Measurements from ENCODE around the gene MRPS35. TPM values are rescaled to one million over a fixed set of nuclear protein-coding genes. Genes with fewer than 3 reads are reported as not detected.

The MRPS35 gene
- total RNA-seq, 1 donor from 2014 or later: 31.5 TPM

DNA sequence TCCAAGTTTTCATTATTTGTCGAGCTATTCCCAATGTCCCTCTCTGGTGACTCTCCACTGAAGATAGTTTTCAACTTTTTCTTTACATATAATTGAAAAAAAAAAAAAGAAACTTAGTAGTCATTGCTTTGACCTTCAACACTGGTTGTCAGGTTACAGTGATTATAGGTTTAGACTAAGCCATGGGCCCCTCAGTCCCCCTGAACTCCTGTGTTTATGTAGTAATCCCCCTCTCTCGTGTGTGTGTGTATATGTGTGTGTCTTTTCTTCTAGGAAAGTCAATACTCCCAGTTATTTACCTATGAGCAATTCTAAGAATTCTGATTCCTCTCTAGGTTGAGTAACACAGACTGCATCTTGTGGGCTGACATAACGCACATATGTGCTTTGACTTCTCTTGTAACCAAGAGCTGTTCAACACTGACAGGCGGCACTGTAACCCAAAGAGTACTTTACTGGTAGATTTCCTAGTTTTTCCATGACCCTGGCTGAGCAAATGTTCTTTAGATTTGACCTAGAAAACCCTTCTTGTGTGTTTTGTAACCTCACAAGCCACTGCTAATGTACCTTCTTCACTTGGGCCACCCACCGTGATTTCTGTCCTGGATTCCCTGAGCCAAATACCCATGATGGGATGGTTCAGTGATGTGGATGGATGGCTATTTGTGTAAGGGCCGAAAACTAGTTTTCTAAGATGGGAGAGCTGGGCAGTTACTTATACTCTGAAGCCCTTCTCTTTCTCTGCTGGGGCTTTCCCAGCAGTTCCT is 84.4 kb downstream of the MRPS35 start:
- H3K4me1 ChIP-seq: no peaks in the 10 kb centered on the region
- DNase-seq: no peak
- H3K9me3 ChIP-seq: no peaks in the 10 kb centered on the region
- no peak overlapping the region for H3K4me3 ChIP-seq
- H3K36me3 ChIP-seq: peaks cover 76% of the 10 kb centered on the region
- no peak for ATAC-seq
- no peaks in the 10 kb centered on the region for H3K27me3 ChIP-seq (ENCODE audit: low read depth)
- no peak overlapping the region for H3K27ac ChIP-seq
- intact Hi-C loops (cut with DNase I): no loop called here
- TF ChIP-seq, protein P1, sequence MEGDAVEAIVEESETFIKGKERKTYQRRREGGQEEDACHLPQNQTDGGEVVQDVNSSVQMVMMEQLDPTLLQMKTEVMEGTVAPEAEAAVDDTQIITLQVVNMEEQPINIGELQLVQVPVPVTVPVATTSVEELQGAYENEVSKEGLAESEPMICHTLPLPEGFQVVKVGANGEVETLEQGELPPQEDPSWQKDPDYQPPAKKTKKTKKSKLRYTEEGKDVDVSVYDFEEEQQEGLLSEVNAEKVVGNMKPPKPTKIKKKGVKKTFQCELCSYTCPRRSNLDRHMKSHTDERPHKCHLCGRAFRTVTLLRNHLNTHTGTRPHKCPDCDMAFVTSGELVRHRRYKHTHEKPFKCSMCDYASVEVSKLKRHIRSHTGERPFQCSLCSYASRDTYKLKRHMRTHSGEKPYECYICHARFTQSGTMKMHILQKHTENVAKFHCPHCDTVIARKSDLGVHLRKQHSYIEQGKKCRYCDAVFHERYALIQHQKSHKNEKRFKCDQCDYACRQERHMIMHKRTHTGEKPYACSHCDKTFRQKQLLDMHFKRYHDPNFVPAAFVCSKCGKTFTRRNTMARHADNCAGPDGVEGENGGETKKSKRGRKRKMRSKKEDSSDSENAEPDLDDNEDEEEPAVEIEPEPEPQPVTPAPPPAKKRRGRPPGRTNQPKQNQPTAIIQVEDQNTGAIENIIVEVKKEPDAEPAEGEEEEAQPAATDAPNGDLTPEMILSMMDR (IDR thresholded peaks at IDR 0.05): no peak

DNA sequence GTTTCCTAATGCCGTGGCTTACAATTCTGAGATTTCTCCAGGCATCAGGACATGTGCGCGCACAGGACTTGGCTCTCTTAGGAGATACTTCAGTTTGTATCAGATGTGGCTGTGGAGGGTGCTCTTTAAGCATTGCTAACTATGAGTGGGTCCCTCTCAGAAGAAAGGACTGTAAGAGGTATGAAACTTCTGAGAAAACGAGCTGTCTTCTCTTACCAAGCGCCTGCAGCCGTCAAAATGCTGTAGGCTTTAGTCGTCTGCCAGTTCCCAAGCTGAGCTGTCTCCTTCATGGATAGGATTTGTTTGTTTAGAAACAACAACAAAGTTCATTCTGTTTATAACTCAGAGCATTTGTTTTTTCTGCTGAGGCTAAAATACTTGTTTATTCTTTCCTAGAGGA is 85.5 kb downstream of the MRPS35 start:
- no peak overlapping the region for H3K4me3 ChIP-seq
- H3K27ac ChIP-seq: no peak overlapping the region
- H3K27me3 ChIP-seq (ENCODE audit: low read depth): no peaks in the 10 kb centered on the region
- H3K9me3 ChIP-seq: no peaks in the 10 kb centered on the region
- H3K36me3 ChIP-seq: peaks cover 73% of the 10 kb centered on the region
- TF ChIP-seq, protein P1 (IDR thresholded peaks at IDR 0.05): no peak
- no peaks in the 10 kb centered on the region for H3K4me1 ChIP-seq
- intact Hi-C loops (cut with DNase I): no loop called here
- ATAC-seq (no peak), DNase-seq (no peak)

DNA sequence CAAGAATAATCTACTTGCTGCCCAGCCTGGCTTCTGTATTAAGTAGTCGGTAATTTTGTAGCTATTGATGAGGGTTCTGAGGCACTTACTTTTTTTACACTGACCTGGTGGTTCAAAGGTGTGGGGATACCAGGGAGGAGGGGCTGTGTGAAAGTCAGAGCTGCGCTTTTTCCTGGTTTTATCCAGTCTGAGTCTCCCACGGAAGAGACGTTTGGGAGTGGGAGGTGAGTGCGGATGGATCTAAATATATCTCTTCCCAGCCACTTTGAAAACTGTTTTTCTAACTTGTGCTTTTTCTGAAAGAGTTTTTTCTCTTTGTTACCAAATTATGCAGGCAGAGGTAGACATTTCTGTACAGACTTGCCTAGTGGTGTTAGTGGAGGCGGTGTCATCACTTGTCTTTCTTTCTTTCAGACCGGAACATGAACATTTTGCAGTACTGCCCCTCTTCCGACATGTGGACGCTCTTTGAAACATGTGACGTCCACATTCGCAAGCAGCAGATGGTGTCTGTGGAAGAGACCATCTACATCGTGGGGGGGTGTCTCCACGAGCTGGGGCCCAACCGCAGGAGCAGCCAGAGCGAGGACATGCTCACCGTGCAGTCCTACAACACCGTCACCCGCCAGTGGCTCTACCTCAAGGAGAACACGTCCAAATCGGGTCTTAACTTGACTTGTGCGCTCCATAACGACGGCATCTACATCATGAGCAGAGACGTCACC is 86.8 kb downstream of the MRPS35 start:
- no peaks in the 10 kb centered on the region for H3K27me3 ChIP-seq (ENCODE audit: low read depth)
- DNase-seq: no peak
- no peak for ATAC-seq

DNA sequence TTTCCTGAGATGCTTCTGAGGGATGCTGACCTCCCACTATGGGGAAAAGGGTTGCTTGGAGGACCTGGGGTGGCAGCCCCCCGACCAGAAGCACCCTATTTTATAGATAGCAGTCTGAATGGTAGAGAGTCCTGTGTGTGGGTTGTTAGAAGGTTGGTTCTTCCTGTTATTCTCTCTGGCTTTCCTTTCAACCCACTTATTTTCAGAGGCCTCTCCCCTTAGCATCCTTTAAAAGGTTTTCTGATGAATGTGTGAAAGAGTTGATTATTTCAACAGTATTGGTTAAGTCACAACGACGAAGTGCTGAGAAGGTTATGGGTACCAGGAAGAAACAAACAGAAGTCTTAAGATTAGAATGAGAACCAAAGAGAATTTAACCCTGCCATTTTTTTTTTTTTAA is 90.2 kb downstream of the MRPS35 start:
- intact Hi-C loops (cut with DNase I): no loop called here
- Histone ChIP-seq H3K36me3 (peaks cover 41% of the 10 kb centered on the region), H3K4me3 (no peak overlapping the region), H3K27ac (no peak overlapping the region), H3K9me3 (no peaks in the 10 kb centered on the region), H3K27me3 (ENCODE audit: low read depth) (no peaks in the 10 kb centered on the region), H3K4me1 (no peaks in the 10 kb centered on the region)
- DNase-seq (no peak), ATAC-seq (no peak)
- TF ChIP-seq, protein P1 (IDR thresholded peaks at IDR 0.05): no peak

More for the DNA sequence above, 86.8 kb downstream of the MRPS35 start:
- TF ChIP-seq, protein P1 (IDR thresholded peaks at IDR 0.05): no peak
- no peaks in the 10 kb centered on the region for H3K9me3 ChIP-seq
- H3K36me3 ChIP-seq: peaks cover 59% of the 10 kb centered on the region
- no peak overlapping the region for H3K4me3 ChIP-seq
- intact Hi-C loops (cut with DNase I): no loop called here
- H3K27ac ChIP-seq: no peak overlapping the region
- H3K4me1 ChIP-seq: no peaks in the 10 kb centered on the region

DNA sequence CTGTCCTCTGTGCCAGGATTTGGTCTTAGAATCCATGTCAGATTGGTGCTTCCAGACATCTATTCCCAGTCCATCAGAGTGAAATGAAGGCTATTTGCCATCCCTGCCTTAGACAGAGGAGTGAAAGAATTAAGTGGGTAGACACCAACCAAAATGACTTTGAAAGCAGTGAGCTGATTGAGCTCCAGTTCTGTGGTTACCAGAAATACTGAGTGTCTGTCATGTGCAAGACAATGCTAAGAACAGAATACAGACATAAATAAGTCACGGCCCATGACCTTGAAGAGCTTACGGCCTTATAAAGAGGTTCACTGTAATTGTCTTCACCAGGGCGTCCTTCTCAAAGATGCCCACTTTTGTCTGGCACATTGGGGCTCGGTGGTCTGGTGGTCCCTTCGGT is 91.0 kb downstream of the MRPS35 start:
- Histone ChIP-seq H3K27me3 (ENCODE audit: low read depth) (no peaks in the 10 kb centered on the region), H3K27ac (no peak overlapping the region), H3K9me3 (no peaks in the 10 kb centered on the region), H3K4me1 (no peaks in the 10 kb centered on the region), H3K36me3 (peaks cover 33% of the 10 kb centered on the region), H3K4me3 (no peak overlapping the region)
- intact Hi-C loops (cut with DNase I): no loop called here
- DNase-seq (no peak), ATAC-seq (no peak)
- TF ChIP-seq, protein P1 (IDR thresholded peaks at IDR 0.05): no peak
